Vagina (tissue), 2 donors: ENCODE data around the gene TBC1D22A.

ENCODE experiments used
- POLR2A ChIP-seq, 2 donors: fragments of 450-650 bp; IDR thresholded peaks; one replicate each; pipeline ENCODE4 v1.6.1; 2017; ENCODE audit warnings: antibody characterized with exemption in 2 of 2, mild to moderate bottlenecking in 2 of 2, moderate library complexity in 2 of 2
- TF ChIP-seq, protein P1 (sequence below), 3 experiments: fragments of 450-650 bp in 2 of 3; fragments of 200-600 bp in 1 of 3; sonication (generic) in 1 of 3; IDR thresholded peaks; one replicate each; pipeline ENCODE4 v1.5.1; 2017 to 2019; ENCODE audit warnings: antibody characterized with exemption in 3 of 3, mild to moderate bottlenecking in 2 of 3, moderate library complexity in 2 of 3

DNA sequence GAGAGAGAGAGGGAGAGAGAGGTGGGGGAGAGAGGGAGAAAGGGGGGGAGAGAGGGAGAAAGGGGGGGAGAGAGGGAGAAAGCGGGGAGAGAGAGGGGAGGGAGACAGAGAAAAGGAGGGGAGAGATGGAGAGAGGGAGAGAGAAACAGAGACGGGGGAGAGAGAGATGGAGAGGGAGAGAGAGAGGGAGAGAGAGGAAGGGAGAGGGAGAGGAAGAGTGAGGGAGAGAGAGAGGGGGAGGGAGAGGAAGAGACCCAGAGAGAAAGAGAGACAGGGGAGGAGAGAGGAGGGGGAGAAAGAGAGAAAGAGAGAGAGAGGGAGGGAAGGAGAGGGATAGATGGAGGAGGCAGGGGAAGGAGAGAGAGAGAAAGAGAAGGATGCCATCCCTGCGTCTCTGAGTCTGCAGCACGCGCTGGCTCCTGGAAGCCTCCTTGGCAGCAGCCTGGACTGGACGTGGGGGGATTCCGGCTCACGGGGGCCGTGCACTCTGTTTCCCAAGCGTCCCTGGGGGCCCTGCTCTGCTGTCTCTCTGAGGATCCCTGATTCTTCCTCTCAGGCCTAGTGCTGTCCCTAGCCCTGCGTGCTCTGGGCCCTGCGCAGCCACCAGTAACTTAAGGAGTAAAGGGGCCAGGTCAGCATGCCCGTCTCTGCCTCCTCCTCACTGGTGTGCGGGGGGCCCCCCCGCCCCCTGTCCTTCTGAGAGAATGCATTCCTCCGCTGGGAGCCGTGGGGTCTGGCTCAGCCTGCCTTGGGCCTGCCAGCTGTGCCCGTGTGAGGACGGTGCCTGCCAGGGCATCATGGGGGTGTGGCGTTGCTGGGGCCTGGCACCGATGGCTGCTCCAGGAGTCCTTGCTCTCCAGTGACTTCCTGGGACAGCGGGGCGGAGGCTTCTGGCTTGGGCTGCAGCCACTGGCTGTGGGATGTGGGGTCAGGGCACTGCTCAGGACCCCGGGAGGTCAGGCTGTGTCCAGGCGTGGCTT lies 429.5 kb downstream of the TBC1D22A start:
- TF ChIP-seq, protein P1, sequence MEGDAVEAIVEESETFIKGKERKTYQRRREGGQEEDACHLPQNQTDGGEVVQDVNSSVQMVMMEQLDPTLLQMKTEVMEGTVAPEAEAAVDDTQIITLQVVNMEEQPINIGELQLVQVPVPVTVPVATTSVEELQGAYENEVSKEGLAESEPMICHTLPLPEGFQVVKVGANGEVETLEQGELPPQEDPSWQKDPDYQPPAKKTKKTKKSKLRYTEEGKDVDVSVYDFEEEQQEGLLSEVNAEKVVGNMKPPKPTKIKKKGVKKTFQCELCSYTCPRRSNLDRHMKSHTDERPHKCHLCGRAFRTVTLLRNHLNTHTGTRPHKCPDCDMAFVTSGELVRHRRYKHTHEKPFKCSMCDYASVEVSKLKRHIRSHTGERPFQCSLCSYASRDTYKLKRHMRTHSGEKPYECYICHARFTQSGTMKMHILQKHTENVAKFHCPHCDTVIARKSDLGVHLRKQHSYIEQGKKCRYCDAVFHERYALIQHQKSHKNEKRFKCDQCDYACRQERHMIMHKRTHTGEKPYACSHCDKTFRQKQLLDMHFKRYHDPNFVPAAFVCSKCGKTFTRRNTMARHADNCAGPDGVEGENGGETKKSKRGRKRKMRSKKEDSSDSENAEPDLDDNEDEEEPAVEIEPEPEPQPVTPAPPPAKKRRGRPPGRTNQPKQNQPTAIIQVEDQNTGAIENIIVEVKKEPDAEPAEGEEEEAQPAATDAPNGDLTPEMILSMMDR (IDR thresholded peaks at IDR 0.05) = no peak
- no peak for TF ChIP-seq POLR2A (IDR thresholded peaks at IDR 0.05)
